ENCODE results near the gene MAPRE3. TPM values are rescaled to one million over a fixed set of nuclear protein-coding genes. Genes with fewer than 3 reads are reported as not detected.

MAPRE3 gene
- polyA plus RNA-seq, 3 donors from 2014 or later, result 1.7 to 2.2 (median 1.9) TPM

GRCh38 chr2:27051902-27052645 lies 81.6 kb downstream of the MAPRE3 start:
- H3K4me1 Mint-ChIP-seq, result peaks cover 22 to 28% of the 10 kb centered on the region in 2 donors
- peaks cover 3 to 11% (median 8%) of the 10 kb centered on the region in 3 donors for H3K36me3 Mint-ChIP-seq
- peak overlapping the region in 5 of 6 donors; percentile 69 to 96 (median 81) for H3K27ac Mint-ChIP-seq
- peak overlapping the region; percentile 85 to 100 (median 89) for H3K4me3 Mint-ChIP-seq
- peaks cover 22 to 29% (median 24%) of the 10 kb centered on the region in 3 donors for H3K27me3 Mint-ChIP-seq (ENCODE audit: low read depth in 3 of 3)
- no peak for DNase-seq
- peaks cover 0 to 11% (median 5%) of the 10 kb centered on the region in 6 donors for H3K9me3 Mint-ChIP-seq

GRCh38 chr2:27053321-27053720 lies 82.9 kb downstream of the MAPRE3 start:
- peak overlapping the region; percentile 14 to 94 (median 51) for H3K4me3 Mint-ChIP-seq
- H3K4me1 Mint-ChIP-seq, result peaks cover 21 to 28% of the 10 kb centered on the region in 2 donors
- peaks cover 22 to 29% (median 24%) of the 10 kb centered on the region in 3 donors for H3K27me3 Mint-ChIP-seq (ENCODE audit: low read depth in 3 of 3)
- H3K9me3 Mint-ChIP-seq, result peaks cover 0 to 11% (median 5%) of the 10 kb centered on the region in 6 donors
- H3K27ac Mint-ChIP-seq, result peak overlapping the region in 2 of 6 donors; percentile 65 to 69
- H3K36me3 Mint-ChIP-seq, result peaks cover 3 to 11% (median 8%) of the 10 kb centered on the region in 3 donors
- no peak for DNase-seq

GRCh38 chr2:27053776-27054175 lies 83.3 kb downstream of the MAPRE3 start:
- Mint-ChIP-seq H3K36me3 (peaks cover 3 to 11% (median 8%) of the 10 kb centered on the region in 3 donors), H3K27ac (no peak overlapping the region), H3K27me3 (ENCODE audit: low read depth in 3 of 3) (peaks cover 22 to 28% (median 24%) of the 10 kb centered on the region in 3 donors), H3K4me1 (peaks cover 20 to 28% of the 10 kb centered on the region in 2 donors), H3K4me3 (peak overlapping the region in 1 of 5 donors; percentile 1), H3K9me3 (peaks cover 0 to 11% (median 5%) of the 10 kb centered on the region in 6 donors)
- no peak for DNase-seq

GRCh38 chr2:27054721-27055120 lies 84.3 kb downstream of the MAPRE3 start:
- H3K27me3 Mint-ChIP-seq (ENCODE audit: low read depth in 3 of 3), result peaks cover 15 to 22% (median 18%) of the 10 kb centered on the region in 3 donors
- DNase-seq, result no peak
- peaks cover 0 to 11% (median 5%) of the 10 kb centered on the region in 6 donors for H3K9me3 Mint-ChIP-seq
- peaks cover 3 to 11% (median 8%) of the 10 kb centered on the region in 3 donors for H3K36me3 Mint-ChIP-seq
- H3K4me1 Mint-ChIP-seq, result peaks cover 15 to 22% of the 10 kb centered on the region in 2 donors
- peak overlapping the region in 1 of 6 donors; percentile 2 for H3K27ac Mint-ChIP-seq
- H3K4me3 Mint-ChIP-seq, result no peak overlapping the region

- no peak overlapping the region for H3K27ac Mint-ChIP-seq
- H3K4me1 Mint-ChIP-seq, result peaks cover 4 to 5% of the 10 kb centered on the region in 2 donors
- H3K27me3 Mint-ChIP-seq (ENCODE audit: low read depth in 3 of 3), result peaks cover 0 to 1% (median 1%) of the 10 kb centered on the region in 3 donors
- no peak for DNase-seq
- H3K36me3 Mint-ChIP-seq, result peaks cover 0 to 11% (median 3%) of the 10 kb centered on the region in 3 donors
- H3K9me3 Mint-ChIP-seq, result no peaks in the 10 kb centered on the region
- no peak overlapping the region for H3K4me3 Mint-ChIP-seq
Measured at GRCh38 chr2:27057184-27057583, 86.7 kb downstream of the MAPRE3 start.

GRCh38 chr2:27058210-27058609 lies 87.8 kb downstream of the MAPRE3 start:
- Mint-ChIP-seq H3K4me3 (no peak overlapping the region), H3K4me1 (peaks cover 3 to 5% of the 10 kb centered on the region in 2 donors), H3K36me3 (peaks cover 4 to 11% (median 7%) of the 10 kb centered on the region in 3 donors), H3K9me3 (no peaks in the 10 kb centered on the region), H3K27ac (no peak overlapping the region), H3K27me3 (ENCODE audit: low read depth in 3 of 3) (peaks cover 0 to 2% (median 1%) of the 10 kb centered on the region in 3 donors)
- no peak for DNase-seq

GRCh38 chr2:27059141-27059820 lies 88.8 kb downstream of the MAPRE3 start:
- Mint-ChIP-seq H3K4me3 (no peak overlapping the region), H3K36me3 (peaks cover 4 to 11% (median 7%) of the 10 kb centered on the region in 3 donors), H3K27ac (no peak overlapping the region), H3K4me1 (peaks cover 3 to 5% of the 10 kb centered on the region in 2 donors), H3K9me3 (no peaks in the 10 kb centered on the region), H3K27me3 (ENCODE audit: low read depth in 3 of 3) (peaks cover 0 to 4% (median 1%) of the 10 kb centered on the region in 3 donors)
- DNase-seq, result no peak

GRCh38 chr2:27060323-27060722 lies 89.9 kb downstream of the MAPRE3 start:
- H3K27ac Mint-ChIP-seq, result peak overlapping the region in 1 of 6 donors; percentile 23
- DNase-seq, result no peak
- peaks cover 4 to 8% (median 7%) of the 10 kb centered on the region in 3 donors for H3K36me3 Mint-ChIP-seq
- no peaks in the 10 kb centered on the region for H3K9me3 Mint-ChIP-seq
- peaks cover 3 to 7% of the 10 kb centered on the region in 2 donors for H3K4me1 Mint-ChIP-seq
- H3K4me3 Mint-ChIP-seq, result no peak overlapping the region
- H3K27me3 Mint-ChIP-seq (ENCODE audit: low read depth in 3 of 3), result peaks cover 0 to 4% (median 1%) of the 10 kb centered on the region in 3 donors

- Mint-ChIP-seq H3K9me3 (no peaks in the 10 kb centered on the region), H3K4me3 (no peak overlapping the region), H3K27ac (no peak overlapping the region), H3K27me3 (ENCODE audit: low read depth in 3 of 3) (peaks cover 0 to 4% (median 0%) of the 10 kb centered on the region in 3 donors), H3K36me3 (peaks cover 8 to 21% (median 16%) of the 10 kb centered on the region in 3 donors), H3K4me1 (peaks cover 23 to 47% of the 10 kb centered on the region in 2 donors)
- DNase-seq, result no peak
Measured at GRCh38 chr2:27065128-27065527, 94.7 kb downstream of the MAPRE3 start.

- Mint-ChIP-seq H3K4me3 (no peak overlapping the region), H3K27me3 (ENCODE audit: low read depth in 3 of 3) (peaks cover 0 to 4% (median 0%) of the 10 kb centered on the region in 3 donors), H3K27ac (peak overlapping the region in 3 of 6 donors; percentile 14 to 35 (median 32)), H3K4me1 (peaks cover 38 to 62% of the 10 kb centered on the region in 2 donors), H3K36me3 (peaks cover 8 to 18% (median 16%) of the 10 kb centered on the region in 3 donors), H3K9me3 (peaks cover 0 to 2% (median 0%) of the 10 kb centered on the region in 6 donors)
- DNase-seq, result no peak
Measured at GRCh38 chr2:27067385-27067784, 96.9 kb downstream of the MAPRE3 start.

- no peaks in the 10 kb centered on the region for H3K27me3 Mint-ChIP-seq (ENCODE audit: low read depth in 3 of 3)
- DNase-seq, result no peak
- H3K4me3 Mint-ChIP-seq, result peak overlapping the region in 4 of 5 donors; percentile 43 to 98 (median 70)
- H3K36me3 Mint-ChIP-seq, result peaks cover 4 to 18% (median 12%) of the 10 kb centered on the region in 3 donors
- H3K27ac Mint-ChIP-seq, result peak overlapping the region; percentile 31 to 57 (median 50)
- peaks cover 52 to 78% of the 10 kb centered on the region in 2 donors for H3K4me1 Mint-ChIP-seq
- peaks cover 0 to 2% (median 0%) of the 10 kb centered on the region in 6 donors for H3K9me3 Mint-ChIP-seq
Measured at GRCh38 chr2:27069436-27069835, 99.0 kb downstream of the MAPRE3 start.

- Mint-ChIP-seq H3K4me3 (peak overlapping the region; percentile 97 to 98 (median 98)), H3K27me3 (ENCODE audit: low read depth in 3 of 3) (no peaks in the 10 kb centered on the region), H3K4me1 (peaks cover 59 to 84% of the 10 kb centered on the region in 2 donors), H3K9me3 (peaks cover 0 to 2% (median 0%) of the 10 kb centered on the region in 6 donors), H3K27ac (peak overlapping the region; percentile 52 to 98 (median 96)), H3K36me3 (peaks cover 4 to 18% (median 12%) of the 10 kb centered on the region in 3 donors)
- DNase-seq, result no peak
Measured at GRCh38 chr2:27069961-27070618, 99.7 kb downstream of the MAPRE3 start.

- Mint-ChIP-seq H3K9me3 (peaks cover 0 to 2% (median 0%) of the 10 kb centered on the region in 6 donors), H3K4me3 (peak overlapping the region; percentile 97 to 98 (median 98)), H3K36me3 (peaks cover 4 to 14% (median 12%) of the 10 kb centered on the region in 3 donors), H3K27ac (peak overlapping the region; percentile 92 to 98 (median 96)), H3K4me1 (peaks cover 63 to 85% of the 10 kb centered on the region in 2 donors), H3K27me3 (ENCODE audit: low read depth in 3 of 3) (no peaks in the 10 kb centered on the region)
- DNase-seq, result no peak
Measured at GRCh38 chr2:27070653-27071276, 100.3 kb downstream of the MAPRE3 start.

Data from immature natural killer cell (primary cell).